NT2/D1 (cell line): ENCODE results near the gene FAM53B.

ENCODE experiments used
- SUZ12 ChIP-seq: IDR thresholded peaks from 2 replicates; pipeline ENCODE4 v1.6.1; 2011; ENCODE audit not compliant: insufficient read length, insufficient read depth; ENCODE audit errors: extremely low read depth
- YY1 ChIP-seq: IDR thresholded peaks from 2 replicates; pipeline ENCODE4 v1.6.1; 2011; ENCODE audit not compliant: insufficient read length, insufficient read depth

DNA sequence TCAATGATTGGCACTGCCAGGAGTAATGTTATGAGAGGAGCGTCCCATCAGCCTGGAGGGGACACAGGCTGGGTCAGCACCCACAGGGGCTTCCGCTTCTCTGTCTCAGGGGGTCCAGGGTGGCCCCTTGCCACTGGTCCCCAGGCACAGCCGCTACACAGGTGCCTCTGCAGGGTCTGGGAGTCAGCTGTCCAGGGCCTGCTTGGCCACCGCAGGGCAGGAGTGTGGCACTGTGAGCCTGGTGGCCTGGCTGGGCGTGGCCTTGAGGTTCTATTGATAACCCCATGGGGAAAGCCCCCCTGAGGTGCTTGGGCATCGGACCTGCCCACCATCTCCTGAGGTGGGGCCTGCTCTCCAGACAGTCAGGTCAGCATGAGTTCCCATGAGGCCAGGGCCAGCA, 146.0 kb downstream of the FAM53B start:
- TF ChIP-seq YY1 = no peak
- no peak for TF ChIP-seq SUZ12
